GM19468 (cell line): ENCODE data around the gene CCER1.

Experiments
- ATAC-seq: cut with Tn5 transposase; IDR thresholded peaks from one replicate; pipeline ENCODE4 v1.9.1; 2021; ENCODE audit warnings: mild to moderate bottlenecking, moderate library complexity, moderate number of reproducible peaks; ENCODE audit not compliant: unreplicated experiment; ENCODE audit errors: extremely low read depth

CCER1 gene

DNA sequence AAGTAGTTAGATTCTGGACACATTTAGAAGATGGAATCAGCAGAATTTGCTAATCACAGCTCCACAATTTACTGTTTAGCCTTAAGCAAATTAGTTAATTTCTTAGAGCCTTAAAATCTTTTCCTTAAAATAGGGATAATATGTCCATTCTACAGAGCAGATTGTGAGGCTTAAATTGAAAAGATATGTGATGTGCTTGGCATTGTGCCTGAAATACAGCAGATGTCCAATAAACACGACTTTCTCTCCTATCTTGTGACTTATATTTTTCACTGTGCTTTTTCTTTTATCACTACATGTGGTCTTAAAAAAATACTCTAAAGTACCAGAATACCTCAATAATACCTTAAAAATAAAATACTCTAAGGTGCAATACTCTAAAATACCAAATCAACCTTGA, 30.6 kb downstream of the CCER1 start:
- no peak for ATAC-seq

DNA sequence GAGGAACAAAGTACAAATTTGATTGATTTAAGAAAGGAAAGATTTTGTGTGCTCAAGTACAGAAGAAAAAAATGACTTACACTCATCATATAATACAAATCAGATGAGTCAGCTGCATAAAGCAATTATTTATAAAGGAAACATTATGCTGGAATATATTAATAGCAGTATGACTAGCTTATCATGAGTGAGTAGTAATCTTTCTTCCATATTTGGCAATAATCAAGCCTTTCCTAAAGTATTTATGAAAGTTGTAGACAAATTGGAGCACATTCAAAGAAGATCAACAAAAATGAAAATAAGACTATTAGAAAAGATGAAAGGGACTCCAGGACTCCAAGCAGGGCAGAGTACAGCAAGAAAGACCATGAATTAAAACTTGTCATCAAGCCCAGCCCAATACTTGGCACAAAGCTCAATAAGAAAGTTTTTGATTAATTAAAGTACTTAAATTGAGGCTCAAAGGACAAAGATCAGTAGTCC, 32.8 kb downstream of the CCER1 start:
- ATAC-seq = no peak

DNA sequence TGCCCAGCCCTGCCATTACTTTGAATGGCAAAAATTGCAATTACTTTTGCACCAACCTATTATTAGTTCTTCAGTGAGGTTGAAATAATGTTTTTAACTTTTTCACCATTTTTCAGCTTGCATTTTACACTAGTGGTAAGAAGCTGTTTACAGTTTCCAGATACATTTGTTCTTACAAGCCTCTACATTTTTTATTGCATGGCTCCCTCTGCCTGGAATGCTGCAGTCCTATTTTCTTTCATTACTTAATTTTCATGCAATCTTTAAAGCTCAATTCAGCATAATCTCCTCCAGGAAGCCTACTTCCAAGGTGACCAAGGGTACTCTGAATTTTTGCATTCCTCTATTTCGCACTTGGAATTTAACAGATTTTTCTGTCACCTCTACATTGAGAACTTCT, 33.4 kb downstream of the CCER1 start:
- ATAC-seq = no peak

DNA sequence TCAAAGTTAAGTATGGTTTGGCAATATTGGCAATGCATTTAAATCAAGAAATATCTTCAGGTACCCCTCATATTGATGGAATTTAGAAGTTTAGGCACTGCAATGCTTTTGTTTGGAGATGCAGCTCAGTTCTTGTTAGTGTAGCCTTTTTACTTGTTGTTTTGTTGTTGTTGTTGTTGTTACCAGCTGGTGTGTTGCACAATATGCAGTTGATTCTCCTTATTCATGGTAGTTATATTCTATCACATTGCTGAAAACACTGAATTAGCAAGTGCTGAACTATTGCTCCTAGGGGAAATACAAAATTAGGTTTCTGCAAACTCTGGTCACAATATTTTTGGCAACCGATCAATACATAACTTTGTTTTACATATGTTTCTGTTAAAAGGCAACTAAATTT, 34.8 kb downstream of the CCER1 start:
- ATAC-seq = no peak

DNA sequence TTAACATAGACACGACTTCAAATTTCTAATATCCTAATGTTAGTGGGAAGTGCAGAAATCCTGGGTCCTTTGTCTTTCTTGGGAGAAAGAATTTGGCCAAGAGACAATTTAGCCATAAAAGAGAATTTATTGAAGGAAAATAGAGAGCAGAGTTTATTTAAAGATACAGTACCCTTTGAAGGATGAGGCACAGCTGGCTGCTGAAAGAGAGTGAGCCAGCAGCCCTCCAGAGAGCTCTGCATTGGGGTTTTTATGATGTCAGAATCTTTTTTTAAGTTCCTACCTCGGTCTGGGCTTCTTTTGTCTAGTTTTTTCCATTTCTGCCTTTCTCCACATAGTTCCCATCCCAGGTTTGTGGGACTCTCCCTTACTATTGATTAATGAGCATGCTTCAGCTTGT, 37.5 kb downstream of the CCER1 start:
- no peak for ATAC-seq

DNA sequence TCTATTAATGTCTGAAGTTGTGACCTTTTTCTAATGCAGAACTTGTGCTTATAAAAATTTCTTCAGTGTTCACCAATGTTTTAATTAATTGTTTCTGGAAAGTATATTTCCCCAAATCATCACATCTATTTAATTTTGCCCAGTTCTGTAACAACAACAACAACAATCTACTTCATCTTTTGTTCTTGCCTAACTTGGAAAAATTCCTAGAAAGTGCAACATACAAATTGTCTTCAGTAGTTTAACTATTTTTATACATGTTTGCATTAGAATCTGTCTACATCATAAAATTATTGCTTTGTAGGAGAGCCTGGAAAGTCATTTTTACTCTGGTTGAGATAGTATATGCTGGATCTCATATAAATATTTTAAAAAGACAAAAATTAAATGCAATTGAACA, 38.5 kb downstream of the CCER1 start:
- no peak for ATAC-seq

DNA sequence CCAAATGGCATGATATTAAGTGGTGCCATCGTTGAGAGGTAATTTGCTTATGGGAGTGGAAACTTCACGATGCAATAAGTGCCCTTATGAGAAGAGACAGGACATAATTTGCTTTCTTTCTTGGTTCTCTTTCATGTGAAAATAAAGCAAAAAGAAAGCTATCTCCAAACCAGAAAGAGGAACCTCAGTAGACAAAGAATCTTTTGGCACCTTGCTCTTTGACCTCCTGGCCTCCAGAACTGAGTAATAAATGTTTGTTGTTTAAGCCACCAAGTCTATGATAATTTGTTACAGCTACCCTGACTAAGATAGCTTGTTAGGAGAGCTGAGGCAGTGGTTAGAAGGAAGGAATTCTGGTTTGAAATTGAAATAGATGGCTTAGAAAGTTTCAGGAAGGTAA, 39.6 kb downstream of the CCER1 start:
- no peak for ATAC-seq

DNA sequence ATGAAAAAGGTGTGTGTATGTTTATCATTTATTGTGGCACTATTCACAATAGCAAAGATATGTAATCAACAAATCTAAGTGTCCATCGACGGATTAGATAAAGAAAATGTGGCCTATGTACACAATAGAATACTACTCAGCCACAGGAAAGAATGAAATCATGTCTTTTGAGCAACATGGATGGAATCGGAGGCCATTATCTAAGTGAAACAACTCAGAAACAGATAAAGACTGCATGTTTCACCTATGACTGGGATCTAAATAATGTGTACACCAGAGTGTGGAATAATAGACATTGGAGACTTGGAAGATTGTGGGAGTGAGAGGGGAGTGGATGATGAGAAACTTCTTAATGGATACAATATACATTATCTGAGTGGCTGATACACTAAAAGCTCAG, 44.0 kb downstream of the CCER1 start:
- ATAC-seq = no peak

DNA sequence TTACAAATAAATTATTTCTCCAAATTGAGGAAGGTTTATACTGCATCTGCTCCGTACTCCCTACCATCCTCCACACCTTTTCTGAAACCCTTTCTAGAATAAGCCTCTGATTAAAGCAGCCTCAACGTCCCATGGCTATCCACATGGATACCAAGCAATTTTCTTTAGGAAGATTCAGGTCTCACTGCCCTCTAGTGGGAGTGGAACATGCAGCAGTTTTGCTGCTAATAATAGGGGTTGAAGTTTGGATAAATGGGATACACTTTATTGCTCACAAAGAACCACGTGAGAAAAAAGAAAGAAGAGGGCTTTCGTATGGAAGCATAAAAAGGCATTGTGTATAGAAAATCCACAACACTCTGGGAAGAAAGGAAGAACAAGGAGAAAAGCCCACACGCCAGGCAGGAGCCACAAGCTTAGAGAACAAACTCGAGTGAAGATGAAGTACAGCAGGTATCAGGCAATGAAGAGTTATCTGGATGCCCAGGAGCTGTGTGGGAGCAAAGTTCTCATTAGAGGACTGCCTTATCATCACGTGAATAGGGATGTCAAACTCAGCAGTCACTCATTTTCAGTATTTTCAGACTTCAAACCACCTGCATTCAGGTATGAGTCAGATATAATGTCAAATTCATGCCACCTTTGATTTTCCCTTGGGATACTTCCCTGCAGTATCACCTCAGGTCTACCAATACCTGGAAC, 45.8 kb downstream of the CCER1 start:
- no peak for ATAC-seq

DNA sequence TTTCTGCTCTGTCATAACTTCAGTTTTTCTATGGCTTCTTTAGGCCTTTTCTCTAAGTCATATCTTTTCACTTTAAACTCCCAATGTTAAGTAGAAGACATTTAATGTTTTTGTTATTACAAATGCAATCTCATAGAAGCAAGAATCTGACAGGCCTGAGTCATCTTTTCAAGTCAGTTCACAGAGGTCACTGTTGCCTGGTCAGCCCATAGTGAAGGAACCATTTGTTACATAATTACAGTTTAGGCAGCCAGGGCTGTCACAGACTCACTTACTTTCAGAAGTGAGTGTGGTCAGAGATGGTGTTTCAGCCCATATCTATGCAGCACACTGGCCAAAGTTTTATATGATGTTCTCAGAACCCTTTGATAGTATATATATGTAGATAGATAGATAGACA, 46.5 kb downstream of the CCER1 start:
- no peak for ATAC-seq

DNA sequence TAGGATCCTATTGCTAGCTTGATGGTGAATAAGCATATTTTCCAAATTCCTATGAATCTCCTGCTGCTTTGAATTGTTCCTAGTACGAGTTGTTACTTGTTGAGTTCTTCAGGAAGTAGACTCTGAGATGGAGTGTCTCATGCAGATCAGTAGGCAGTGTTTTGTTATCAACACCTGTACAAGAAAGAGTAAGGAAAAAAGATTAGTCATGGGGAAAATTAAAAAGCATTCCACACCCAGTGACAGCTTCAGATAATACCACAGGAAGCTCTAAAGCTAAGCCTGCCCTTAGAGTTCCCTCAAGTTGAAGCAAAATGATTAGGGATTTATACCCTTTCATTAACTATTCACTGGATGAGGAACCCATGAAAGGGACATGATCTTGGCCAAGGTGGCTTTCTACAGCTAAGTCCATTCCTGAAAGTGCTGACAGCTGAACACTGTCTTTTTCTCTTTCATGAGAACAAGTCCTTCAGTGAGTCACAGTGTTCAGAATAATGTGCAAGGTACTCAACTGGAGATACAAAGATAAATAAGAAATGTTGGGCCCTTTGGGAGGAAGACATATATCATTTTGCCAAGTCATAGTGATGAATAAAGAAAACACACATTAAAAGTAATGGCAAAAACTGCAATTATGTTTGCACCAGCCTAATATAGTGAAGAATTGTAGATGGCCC, 49.1 kb downstream of the CCER1 start:
- ATAC-seq = no peak

DNA sequence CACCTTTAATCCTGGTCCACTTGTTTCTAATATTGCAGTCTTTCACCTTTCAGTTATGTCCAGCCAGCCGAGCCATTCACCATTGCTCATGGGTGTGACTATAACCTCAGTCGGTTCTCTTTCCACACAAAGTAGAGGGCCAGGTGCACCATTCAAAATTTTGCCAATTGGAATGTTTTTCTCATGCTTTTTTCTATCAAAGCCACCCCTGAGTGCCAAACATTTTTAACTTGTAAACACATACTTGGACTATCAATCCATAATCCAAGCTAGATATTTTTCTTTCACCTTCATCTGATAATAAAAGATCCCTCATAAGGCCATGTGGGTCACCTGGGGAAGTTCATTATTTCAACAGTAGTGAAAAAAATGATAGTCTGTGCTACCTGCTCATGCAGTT, 52.4 kb downstream of the CCER1 start:
- ATAC-seq = no peak
